NCI-H1436 treated with DMSO at 0.1 percent for 48 hours (cell line): ENCODE results near the gene SNRPA1.

ENCODE experiments used
- DNase-seq: peaks from one replicate; lab custom pipeline; 2025; lab: John Stamatoyannopoulos, UW

The SNRPA1 gene

DNA sequence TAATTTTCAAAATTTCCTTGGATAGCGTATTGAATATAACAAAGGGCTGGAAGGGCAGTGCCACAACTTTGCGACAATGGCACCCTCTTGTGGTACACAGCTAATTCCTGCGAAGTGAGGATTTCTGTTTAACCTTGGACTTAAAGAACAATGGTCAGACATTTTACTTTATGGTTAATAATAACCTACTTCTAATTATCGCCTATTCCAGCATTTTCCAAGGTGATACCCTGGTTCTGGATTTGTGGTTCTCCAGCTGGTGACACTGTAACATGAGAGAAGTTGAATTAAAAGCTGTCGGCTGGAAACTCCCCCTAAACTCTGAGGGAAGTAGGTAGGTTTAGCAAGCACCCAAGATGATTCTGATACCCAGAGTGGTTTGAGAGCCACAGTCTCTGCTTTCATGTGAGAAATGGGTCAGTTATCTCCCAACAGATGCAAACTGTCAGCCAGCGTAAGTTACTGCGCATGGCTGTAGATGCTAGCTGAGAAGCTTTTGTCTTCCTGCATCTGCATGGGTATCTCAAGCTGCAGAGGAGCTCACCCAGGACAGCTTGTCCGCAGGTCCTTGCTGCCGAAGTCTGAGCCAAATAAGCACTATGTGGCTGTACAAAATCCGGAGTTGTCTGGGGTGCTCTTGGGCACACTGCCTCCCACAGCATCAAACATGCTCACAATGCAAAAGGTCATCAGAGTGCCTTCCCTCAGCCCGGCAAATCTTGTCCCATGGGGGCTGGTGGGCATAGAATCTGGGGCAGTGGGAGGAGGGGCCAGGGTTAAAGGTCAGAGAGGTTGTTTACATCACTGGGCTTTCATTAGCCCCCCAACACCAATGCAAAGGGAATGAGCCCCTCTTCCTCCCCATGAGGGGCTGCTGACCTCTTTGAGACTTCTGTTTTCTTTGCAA is 36.6 kb downstream of the SNRPA1 start:
- DNase-seq, result no peak

DNA sequence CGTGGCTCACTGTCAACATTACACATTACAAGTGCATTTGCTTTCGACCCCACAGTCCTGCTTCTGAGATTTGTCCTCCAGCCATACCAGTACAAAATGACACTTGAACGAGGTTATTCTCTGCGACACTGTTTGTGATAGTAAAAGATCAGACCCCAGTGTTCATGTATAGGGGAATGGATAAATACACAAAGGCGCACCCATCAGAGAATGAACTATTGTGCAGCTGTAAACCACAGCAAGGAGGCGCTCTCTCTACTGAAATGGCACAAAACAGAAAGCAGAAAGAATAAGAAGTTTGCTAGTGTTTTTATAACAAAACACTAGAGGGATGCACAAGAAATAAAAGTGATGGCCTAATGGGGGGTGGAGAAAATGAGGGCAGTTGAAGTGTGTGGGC is 38.3 kb downstream of the SNRPA1 start:
- no peak for DNase-seq

DNA sequence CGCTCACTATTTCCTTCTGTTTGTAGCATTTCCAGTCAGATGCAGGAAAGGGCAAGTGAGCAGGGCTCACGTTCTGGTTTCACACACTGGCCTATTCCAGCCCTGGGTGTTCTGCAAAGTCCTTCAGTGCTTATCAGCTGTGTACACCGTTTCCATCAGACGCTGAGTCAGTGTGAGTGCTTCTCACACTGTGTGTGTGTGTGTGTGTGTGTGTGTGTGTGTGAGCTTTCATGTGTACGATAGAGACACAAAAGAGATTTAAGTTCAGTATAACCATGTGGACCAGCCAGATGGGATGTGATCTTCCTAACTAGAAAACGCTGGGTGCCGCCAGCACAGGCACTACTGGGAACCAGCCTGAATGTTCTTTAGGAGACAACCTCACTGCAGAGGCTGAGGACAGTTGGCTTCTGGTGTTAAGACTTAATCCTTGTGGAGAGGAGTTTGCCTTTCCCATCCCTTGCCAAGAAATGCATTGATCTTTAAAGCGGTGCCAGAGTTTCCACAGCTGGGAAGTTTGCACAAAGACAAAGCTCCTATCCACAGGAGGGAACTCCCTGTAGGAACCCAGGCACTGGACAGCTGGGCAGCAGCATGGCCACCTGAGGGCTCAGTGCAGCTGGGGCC is 39.3 kb downstream of the SNRPA1 start:
- DNase-seq, result no peak

DNA sequence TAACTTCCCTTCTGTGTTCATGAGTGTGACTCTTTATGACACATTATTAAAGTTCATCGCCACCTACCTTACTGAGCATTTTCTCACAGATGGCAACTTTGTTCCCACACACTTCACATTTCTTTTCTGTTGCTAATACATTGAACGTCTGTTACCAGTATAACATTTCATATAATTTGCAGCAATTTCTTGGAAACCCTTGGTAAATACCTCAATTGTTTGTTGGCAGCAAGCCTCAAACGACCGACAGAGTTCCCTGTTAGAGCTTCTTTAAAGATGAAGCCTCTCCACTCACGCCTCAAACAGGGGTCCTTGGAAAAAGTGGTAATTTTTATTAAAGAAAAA is 40.0 kb downstream of the SNRPA1 start:
- DNase-seq, result no peak

DNA sequence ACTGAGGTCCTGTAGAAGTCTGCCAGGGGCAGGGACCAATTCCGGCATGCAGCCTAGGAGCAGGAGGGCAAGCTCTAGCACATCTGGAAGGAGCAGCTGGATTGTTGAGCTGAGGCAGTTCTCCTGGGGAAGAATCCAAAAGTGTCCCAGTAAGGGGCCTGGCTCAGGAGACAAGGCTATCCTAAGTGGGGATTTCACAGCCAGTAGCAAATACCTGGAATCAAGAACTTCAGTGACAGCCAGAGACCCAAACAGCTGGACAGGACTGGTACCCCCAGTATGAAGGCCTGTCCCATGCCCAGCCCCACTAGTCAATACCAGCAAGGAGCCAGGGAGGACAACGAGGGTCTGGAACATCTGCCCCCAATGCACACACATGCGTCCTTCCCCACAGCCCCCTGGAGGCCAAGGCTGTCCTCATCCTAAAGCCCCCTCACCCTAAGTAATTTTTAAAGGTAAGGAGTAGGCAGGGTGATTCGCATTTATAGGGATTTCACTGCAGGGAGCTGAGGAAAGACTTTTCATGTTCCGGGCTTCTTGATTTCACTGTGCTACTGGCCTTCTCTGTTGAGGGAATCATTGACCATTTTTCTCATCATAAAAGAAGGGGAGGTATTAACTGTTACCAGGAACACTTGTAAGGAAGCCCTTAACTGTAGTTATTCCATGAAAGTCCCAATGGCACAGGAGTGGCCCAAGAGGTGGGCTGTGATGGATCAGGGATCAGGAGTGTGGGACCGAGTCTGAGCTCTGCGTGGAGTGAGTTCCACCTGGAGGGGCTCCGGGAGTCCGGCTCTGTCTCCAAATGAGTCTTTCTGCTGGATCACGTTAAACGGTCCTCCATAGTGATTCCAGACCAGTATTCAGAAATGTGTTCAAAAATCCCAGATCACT is 40.6 kb downstream of the SNRPA1 start:
- no peak for DNase-seq

DNA sequence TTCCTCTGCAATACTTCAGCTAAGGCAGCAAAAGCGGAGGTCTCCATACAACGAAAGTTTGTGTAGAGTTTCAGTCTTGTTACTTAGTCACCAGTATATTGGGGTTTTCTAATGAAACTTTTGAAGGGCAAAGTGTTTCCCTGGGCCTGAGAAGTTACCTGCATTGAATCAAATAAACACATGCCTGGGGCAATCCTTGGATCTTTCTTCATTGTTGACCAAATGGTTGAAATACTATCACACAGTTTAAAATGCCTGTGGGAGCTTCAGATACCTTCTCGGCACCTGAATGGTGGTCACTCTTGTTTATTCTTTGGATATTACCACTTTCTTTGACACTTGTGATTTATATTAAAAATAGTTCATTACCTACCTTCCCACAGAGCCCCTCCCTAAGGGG is 42.2 kb downstream of the SNRPA1 start:
- DNase-seq, result no peak

DNA sequence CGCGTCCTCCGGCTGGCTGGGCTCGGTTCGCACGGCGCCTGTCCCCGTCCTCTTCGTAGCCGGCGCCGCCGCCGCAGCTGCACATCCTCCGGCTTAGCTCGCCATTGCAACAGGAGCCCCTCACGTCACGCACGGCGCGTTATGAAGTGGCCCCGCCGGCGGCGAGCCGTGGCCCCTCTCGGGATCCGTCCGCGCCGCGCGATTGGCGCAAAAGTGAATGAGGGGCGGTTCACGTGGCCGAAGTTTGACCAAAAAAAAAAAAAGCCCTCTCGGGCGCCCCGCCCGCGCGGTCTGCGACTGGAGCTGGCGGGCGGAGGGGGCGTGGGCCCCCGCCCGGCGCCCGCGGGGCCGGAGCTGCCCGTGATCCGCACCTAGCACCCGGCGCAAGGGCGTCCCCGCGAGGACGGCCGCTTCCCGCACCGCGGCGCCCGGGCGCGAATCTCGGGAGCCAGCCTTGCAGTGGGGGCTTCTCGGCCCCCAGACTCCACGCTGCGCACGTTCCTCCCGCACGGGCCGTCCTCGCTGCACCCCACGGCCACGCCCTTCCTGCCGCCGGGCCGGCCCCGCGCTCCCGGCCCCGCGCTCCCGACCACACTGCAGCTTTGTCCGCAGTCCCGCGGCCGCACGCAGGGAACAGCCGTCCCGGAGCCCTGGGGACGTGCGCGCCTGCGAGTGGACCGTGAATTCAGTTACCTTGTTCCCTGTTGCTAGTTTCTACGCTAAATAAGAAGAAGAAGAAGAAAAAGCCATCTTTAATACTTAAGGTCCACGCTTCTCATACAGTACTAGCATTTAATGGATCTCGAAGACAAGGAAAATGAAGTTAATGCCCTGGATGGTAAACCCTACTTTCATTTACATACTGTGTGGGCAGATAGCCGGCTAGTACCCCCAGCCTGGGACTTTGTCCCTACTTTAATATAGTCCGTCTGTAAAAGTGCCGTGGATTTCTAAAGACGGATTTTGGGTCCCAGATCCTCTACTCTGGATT is 42.9 kb downstream of the SNRPA1 start, which contains the start of gene CHSY1:
Gene CHSY1 (minus strand): TSS at position 219 of the 991 bp plus-strand sequence. CDS start 592 bp downstream, outside the sequence.
- no peak for DNase-seq

DNA sequence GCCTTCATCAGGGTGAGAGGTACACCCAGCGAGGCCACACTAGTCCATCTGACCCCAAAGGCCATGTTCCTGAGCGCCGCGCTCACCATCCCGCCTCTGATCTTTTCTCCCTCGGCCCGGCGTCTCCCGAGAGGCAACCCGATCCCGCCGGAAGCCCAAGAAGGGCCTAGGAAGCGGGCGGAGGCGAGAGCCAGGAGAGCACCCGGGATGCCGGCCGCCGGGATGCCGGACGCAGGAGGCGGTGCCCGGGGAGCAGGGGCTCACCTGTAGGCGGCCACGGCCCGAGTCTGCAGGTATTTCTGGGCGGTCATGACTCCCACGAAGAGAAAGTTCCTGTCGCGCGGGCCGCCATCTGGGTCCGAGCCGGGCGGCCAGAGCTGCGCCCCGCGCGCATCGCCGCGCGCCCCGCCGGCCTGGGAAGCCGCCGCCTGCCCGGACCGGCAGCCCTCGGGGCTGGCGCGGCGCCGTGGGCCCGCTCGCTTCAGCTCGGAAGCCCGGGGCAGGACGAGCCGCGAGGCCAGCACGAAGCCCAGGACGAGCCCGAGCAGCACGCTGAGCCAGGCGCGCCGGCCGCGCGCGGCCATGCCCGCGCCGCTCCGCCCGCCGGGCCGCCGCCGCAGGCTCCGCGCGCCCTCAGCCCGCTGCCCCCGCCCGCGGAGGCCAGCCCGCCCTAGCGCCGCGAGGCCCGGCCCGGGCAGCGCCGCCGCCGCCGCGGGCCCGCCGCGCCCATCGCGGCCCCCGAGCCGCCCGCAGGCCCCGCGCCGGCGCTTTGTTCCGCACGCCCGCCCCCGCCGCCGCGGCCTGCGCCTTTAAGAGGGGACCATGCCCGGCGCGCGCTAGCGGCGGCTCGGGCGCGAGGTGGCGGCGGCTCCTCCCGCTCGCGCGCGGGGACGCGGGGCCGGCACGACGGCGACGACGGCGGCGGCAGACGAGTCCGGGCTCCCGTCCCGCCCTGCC is 43.9 kb downstream of the SNRPA1 start:
- no peak for DNase-seq

DNA sequence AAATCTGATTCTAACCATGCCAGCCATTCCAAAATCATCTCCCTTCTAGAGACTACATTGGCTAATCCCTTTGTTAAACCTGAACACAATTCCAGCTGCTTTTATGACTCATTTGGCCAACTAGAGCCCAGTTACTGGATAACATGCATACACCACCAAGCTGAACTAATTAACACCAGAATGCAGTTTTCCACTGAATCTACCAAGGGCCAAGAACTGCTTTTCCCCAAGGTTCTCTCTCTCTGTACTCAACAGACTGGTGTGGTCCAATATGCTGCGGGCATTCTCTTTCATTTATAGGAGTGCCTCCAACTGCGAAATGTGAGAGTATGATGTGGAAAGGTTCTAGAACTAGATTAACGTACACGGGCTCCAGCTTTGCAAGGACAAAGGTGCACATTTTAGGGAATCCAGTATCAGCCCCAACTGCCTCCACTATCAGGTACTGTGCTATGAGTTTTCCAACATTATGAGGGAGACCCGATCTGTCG is 44.7 kb downstream of the SNRPA1 start:
- no peak for DNase-seq

DNA sequence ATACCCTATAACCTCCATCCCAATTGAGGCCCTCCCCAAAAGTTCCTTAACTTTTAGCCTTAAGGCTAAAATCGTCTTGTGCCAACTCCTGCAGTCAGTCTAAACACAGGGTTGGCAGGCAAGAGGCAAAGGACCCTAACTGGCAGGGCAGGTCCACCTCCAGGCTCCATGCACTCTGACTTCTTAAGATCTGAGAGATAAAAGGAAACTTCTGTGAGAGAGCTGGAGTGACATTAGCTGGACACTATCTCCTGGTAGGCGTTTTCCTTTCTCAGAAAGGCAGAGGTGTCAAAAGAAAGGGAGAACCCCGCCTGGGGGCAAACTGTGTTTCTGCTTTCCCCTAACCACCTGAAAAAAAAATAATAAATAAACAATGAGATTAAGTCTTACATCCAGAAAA is 46.8 kb downstream of the SNRPA1 start:
- DNase-seq, result no peak

DNA sequence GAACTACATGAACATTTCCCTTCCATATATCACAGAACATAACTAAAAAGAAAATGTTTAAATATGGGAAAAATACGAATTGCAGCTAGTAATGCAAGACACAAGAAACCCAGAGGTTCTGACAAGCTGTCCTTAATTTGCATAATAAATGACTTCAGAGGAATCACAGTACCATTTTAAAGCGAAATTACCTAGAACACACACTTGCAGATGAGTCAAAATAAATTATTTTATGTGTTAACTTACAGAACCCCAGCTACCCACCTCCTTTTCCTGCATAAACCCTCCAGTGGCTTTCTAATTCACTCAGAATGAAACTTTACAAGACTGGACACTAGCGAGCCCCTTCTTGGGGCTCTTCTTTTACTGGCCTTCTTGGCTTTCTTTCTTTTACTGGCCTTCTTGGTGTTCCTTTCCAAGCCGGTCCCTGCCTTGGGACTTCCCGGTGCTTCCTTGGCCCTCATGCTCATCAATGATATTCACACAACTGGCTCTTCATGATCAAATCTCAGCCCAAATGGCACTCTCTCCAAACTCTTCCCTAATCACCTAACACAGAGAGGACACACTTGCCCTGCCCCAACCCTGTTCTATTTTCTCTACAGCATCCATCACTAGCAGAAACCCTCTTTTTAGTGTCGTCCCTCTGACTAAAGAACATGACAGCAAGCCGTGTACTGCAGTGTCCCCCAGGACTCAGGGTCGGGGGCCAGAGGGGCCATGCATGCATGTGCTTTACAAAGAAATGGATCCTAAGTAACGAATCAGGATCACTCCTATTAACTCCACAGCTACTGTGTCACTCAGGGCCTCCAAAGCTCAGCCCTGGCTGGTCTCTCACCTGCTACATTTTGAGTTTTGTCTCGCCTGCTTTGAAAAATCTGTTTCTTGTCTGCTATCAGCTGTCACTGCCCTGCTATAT is 48.0 kb downstream of the SNRPA1 start:
- DNase-seq, result no peak

DNA sequence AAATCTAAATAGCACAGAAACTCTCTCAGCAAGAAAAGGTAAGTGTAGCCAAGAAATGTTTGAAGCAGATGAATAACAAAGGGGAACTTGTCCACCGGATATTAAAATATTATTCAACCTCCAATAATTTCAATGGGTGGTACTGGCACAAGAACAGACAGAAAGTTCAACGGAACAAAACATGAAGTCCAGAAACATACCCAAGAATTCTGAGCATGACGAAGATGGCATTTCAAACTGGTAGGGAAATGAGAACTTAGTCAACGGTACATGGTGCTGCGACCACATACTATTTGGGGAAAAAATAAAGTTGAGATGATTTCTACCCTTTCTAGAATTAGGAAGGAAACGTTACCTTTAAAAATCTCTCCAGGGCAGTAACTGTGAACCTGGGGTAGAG is 48.7 kb downstream of the SNRPA1 start:
- no peak for DNase-seq

DNA sequence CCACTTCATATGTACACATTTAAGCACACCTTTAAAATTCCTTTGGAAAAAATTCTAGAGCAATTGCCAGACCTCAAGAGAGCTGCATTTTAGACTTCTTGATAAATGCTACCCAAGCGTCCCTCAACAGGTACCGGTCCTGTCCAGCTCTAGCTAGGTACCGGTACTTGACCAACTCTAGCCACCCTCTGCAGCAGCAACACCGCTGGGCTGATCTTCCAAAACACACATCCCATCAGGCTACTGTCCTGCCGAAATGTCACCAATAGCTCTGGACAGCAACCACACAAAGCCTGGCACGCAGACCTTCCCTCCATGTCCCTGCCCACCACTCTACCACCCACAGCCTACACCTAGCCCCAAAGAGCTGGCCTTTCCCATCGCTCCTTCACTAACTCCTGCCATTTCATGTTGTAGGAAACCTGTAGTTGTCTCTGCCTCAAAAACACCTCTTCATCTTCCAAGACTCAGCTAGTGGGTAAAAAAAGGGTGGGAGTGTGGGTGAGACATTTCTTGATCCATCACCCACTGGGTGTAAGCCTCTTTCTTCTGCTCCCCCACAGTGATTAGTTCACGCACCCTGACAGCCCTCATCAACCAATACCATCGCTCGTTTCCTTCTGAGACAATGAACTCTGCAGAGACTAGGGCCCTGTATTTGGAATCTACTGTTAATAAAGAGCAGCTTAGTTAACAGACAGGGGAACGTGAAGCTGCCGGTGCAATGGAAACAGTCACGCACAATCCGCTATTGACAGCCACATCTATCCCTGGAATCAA is 50.0 kb downstream of the SNRPA1 start:
- DNase-seq, result no peak

DNA sequence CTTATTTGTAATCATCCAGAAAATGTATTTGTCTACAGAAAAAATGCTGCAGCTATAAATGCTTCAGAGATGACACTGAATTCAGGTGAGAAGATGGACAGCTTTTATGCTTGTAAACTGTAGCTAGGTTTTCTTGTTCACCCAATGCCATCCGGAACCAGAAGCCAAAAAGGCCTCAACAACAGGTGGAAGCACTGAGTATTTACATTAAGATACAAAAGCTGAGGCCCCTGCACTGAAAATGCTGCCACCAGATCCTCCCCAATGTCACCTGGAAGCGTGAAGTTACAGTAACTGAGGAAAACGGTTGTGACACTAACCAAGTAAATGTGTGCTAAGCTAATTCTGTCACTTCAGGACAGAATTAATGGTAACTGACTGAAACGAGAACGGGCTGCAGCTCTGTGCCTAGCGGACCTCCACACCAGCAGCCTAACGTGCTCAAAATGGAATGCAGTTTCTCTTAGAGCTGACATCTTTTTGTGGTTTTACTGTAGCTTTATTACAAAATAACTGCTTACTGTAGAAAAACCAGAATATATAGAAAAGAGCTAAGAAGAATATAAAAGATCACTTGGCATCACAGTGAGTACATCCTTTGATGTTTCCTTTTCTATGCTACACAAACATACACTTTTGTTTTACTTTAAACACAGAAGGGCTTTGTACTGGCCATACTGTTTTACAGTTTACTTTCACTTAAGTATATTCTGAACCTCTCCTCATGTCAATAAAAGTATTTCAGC is 50.8 kb downstream of the SNRPA1 start:
- no peak for DNase-seq

DNA sequence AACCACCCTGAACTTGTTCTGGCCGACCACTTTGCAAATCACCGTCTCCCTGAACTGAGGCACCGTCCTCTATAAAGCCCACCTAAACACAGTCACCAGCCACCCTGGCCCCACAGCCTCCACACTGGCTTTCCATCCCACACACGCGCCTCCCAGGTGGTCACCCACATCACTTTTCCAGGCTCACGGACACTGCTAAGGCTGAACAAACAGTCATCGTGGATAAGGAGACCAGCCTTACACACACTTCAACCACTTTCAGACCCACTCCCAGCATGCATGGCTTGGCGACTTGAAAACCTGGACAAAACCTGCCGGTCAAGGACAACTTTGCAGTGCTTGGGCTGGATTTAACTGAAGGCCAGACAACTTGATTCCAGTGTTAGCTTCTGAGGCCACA is 51.6 kb downstream of the SNRPA1 start:
- DNase-seq, result no peak

DNA sequence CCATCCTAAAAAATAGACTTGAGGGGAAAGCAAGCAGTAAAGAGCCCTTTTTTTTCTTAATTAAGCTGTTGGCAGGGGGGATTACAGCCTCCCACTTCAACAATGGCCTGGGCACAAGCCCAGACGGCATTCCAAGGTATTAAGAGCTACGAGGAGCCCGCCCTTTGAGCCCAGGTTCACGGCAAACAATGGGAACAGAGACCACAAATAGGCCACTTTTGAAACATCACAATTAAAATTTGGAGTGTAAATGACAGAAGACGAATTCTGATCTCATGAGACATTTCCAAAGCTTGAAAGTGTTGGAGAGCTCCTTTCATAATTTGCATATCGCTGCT is 52.1 kb downstream of the SNRPA1 start:
- DNase-seq, result no peak
